CD1c-positive myeloid dendritic cell (primary cell): ENCODE data around the gene PITPNM3.
"Not testable (repeated sequence)": the region's sequence is repeated elsewhere in the genome, so short reads cannot be mapped to it uniquely, and the experiment has no call there.

Experiments
- DNase-seq: peaks from one replicate; pipeline ENCODE4 v3.0.0-alpha.2; 2016; ENCODE audit errors: extremely low spot score

Gene PITPNM3

DNA sequence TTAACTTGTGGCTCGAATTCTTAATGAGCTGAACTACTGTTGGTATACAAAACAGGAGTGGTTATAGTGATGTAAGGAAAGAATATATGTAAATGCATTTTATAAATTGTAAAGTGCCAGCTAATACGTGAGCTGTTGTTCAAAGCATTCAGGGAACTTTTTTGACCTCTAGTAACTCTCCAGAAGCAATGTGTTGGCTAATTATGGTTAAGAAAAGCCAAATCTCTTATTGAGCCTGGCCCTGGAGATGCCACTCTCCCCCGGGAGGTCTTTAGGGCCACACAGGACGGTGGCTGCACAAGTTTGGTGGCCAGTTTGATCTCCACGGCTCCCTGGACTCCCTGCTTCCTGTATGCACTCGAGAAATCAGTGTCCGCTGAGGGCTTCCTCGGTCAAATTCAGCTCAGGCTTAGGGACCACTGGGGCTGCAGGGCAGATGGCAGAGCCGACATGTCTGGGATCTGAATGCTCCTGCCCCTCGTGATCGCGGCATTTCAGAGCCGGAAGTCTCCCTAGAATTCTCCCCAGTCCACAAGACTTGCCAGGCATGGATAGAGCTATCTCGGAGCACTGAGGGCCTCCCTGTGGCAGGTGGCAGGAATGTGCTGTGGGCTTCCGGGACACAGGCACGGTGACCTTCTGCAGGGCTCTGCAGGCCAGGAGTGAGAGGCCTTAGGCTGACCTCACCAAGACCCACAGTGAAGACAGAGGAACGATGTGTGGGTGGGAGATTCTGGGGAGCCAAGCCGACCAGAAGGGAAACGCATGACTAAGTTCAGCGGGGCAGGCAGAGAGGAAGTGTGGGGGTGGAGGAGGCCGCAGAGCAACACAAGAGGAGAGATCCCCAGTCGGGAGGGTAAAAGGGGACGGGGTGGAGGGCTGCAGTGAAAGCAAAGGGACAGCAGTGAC lies 18.6 kb upstream of the PITPNM3 start:
- DNase-seq, result peak; percentile 94

DNA sequence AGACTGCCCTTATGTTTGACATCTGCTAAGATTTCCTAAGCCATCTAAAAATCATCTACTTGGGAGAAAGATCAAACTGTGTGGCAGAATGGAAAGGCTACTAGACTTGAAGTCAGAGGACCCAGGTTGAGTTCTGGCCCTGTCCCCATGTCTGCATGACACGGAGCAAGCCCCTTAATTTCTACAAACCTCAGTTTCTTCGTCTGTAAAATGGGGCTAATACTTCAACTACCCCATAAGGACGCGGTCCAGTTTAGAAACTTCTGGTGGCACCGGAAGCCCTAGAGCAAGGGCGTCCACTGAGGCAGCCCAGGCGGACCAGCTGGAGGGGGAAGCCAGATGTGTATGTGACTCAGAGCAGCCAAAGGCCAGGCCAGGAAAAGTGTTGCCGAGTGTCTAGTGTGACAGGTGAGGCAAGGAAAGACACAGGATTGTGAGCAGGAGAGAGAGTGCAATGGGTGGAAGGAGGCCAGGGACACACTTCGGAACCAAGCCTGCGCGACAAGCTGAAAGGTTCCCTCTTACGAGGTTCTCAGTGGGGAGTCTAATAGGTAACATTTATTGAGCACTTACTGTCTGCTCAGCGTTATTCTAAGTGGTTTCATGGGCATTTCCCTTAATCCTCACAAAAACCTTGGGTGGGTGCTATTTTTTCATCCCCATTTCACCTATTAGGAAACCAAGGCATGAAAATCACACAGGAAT lies 17.8 kb upstream of the PITPNM3 start:
- no peak for DNase-seq

DNA sequence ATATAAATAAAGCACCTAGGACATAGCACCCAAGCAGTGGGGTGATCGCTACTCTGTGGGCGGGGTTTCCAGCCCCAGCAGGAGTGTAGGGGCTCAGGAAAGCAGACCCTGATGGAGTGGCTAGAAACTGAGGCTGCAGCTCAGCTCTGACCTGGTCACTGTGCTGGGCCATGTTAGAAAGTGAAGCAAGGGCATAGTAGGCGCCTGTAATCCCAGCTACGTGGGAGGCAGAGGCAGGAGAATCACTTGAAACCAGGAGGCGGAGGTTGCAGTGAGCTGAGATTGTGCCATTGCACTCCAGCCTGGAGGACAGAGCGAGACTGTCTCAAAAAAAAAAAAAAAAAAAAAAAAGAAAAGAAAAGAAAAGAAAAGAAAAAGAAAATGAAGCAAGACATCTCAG lies 17.1 kb upstream of the PITPNM3 start:
- not testable (repeated sequence) for DNase-seq

DNA sequence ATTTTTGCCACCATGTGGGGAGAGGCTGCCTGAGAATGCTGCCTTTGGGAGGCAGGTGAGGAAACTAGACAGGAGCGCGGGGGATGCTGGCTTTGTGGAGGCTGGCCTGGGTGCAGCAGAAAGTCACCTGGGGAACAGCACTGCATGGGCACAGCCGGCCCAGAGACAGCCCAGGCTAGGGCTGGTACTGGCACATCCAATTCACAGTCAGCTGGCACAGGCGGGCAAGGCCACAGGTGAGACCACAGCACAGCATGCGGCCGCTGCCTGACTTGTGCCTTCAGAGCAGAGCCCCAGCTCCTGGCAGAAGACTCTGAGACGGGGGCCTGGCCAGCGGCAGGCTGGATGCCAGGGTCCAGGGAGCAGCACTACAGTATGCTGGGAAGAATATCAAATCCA lies 16.6 kb upstream of the PITPNM3 start:
- DNase-seq, result no peak

DNA sequence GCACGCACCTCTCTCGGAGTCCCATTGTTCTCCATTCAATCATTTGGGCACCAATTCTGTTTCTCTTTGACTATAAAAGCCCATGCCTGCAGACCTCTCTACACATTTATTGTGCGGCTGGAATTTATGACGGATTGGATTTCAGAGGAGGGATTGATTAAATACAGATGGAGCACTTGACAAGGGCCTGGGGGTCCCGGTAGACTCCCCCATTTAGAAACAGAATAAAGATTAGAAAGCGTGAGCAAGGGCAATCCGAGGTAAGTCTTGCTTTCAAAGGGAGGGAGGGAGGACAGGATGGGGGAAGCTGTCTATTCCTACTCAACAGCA lies 15.1 kb upstream of the PITPNM3 start:
- no peak for DNase-seq

DNA sequence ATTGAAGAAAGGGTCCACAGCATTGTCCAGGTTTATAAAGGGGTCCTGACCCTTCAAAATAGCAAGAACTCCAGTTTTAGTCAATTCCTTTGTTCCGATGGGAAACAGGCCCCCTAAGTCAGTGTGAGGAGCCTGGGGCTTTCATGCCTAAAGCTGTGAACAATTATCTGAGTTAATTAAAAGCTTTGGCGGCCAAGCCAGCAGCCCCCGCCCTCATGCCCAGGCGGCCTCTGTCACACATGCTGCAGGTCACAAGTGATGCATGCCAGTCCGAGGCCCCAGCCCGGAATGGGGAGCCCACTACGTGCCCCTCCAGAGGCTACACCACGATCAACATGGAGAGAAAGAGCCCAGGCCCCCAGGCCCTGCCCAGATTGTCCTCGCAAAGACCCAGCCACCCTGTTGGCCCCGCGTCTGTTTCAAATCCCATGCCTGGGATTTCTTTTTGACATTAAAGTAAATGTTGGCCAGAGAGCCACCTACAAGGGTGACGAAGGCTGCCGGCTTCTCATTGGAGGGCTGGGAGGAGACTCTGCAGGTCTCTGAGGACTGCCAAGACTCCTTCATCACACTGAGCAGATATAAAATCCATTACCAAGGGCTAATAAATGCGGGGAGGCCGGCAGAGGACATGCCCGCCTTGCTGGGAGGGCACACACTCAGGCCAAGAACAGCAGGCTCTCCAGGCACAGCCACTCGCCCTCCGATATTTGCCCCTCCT lies 14.5 kb upstream of the PITPNM3 start:
- no peak for DNase-seq

DNA sequence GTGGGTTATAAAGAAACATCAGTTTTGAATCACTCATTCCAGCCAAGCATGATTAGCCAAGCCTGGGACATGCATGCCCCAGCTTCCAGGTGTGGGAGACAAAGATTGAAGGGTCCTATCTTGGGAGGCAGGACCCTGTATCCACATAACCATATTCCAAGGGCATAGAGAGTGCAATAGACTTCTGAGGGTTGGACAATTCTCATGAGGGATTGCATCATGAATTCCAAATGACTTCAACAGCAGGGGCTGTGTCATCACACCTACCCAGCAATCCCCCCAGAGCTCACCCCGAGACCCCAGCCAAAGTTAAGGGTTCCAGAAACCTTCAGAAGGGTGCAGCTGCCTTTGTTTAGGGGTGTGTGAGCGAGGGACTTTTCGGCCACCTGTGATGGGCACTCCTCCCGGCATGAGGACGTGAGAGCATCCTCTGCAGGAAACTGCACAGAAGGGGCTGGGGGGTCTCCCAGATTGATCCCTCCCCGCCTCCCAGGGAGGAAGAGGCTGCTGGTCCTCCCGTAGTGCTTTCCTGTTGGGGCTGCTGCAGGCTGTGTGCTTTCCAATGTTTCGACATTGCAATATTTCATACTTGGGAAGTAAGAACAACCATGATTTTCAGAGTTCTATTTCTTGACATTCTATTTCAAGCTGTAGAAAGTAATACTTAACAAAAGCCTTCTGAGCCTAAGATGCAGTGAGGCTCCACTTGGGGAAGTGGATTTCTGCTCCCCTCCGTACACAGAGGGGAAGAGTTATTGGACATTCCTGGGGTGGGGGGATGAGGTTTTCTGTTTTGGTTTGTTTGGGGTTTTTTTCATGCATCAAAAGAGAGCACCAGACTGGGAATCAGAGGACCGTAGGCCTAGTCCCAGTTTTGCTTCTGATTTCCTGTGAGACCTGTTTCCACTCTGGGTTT lies 13.3 kb upstream of the PITPNM3 start:
- no peak for DNase-seq

DNA sequence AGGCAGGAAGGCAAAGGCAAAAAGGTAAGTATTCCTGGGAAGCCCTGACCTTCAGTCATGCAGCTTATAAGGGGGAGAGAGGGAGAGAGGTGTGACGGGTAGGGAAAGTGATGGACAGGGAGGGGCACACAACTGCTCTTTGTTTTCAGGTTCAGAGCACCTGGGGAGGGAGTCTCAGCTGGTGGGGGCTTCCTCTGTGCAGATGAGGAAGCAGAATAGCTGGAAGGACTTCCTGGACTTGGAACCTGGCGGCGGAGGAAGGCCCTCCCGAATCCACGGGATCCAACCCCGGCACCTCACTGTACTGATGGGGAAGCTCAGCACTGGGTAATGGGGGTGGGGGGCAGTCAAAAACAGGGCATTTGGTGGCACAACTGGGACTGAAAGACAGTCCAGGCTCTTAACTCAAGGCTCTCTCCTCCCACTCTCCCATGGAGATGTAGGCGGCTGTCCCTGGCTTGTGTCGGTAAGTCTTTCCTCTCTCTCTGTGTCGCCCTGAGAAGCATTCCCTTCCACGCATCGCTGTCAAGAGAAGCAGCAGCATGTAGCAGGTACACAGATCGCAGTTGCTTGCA lies 11.9 kb upstream of the PITPNM3 start:
- DNase-seq, result no peak

DNA sequence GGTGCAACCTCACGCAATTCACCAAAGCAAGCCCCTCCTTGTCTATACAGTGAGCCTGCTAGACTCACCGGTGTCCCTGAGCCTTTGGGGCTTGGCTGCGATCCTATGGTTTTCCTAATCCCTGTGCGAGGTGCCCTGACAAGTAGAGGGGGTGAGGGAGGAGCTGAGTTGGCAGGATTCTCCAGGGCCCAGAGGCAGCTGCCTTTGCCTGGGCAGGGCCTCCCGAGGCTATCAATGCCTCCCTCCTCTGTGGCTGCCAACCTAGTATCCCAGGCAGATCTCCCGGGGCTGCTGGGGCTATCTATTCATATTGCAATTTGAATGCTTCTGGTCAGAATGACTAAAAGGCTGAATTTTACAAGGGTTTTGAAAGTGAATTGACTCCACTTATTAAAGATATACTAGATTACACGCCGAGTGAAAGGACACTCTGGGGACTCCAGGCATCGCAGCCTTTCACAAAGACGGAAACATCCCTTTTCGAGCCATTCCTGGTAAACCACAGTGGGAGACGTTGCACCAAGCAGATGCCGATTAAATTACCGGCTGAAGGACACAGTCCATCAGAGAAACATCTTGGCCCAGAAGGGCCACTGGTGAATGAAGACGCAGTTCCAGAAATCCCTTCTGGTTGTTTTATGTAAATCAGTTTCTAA lies 11.3 kb upstream of the PITPNM3 start:
- DNase-seq, result no peak

DNA sequence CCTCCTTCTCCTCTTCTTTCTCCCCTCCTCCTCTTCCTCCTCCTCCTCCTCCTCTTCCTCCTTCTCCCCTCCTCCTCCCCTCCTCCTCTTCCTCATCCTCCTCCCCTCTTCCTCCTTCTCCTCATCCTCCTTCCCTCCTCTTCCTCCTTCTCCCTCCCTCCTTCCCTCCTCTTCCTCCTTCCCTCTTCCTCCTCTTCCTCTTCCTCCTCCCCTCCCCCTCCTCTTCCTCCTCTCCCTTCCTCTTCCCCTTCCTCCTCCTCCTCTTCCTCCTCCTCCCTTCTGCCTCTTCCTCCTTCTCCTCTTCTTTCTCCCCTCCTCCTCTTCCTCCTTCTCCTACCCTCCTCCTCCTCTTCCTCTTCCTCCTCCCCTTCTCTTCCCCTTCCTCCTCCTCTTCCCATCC lies 5.1 kb upstream of the PITPNM3 start:
- DNase-seq, result no peak

DNA sequence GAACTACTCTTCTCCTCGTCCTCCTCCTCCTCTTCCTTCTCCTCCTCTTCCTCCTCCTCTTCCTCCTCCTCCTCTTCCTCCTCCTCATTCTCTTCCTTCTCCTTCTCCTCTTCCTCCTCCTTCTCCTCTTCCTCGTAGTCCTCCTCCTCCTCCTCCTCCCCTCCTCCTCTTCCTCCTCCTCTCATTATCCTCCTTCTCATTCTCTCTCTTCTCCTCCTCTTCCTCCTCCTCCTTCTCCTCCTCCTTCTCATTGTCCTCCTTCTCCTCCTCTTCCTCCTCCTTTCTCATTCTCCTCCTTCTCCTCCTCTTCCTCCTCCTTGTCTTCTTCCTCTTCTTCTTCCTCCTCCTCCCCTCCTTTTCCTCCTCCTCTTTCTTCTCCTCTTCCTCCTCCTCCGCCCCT lies 4.1 kb upstream of the PITPNM3 start:
- DNase-seq, result no peak

DNA sequence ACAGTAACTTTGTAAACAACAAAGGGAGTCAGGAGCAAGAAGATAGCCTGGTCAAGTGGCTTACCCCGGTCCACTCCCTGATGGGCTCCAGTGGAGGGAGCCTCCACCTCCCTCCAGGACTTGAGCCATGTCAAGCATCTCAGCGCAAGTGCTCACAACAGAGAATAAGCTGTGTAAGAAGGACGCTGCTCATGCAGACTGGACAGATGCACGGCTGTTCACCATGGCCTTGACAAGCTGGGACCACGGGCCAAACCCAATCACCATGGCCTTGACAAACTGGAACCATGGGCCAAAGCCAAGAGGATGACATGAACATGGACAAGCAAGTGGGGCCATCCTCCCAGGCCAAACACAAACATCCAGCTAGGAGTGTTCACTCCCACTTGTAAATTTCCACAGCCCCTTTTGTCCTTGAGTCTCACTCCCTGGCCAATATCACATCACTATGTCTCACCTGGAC lies 3.4 kb upstream of the PITPNM3 start:
- DNase-seq, result no peak

DNA sequence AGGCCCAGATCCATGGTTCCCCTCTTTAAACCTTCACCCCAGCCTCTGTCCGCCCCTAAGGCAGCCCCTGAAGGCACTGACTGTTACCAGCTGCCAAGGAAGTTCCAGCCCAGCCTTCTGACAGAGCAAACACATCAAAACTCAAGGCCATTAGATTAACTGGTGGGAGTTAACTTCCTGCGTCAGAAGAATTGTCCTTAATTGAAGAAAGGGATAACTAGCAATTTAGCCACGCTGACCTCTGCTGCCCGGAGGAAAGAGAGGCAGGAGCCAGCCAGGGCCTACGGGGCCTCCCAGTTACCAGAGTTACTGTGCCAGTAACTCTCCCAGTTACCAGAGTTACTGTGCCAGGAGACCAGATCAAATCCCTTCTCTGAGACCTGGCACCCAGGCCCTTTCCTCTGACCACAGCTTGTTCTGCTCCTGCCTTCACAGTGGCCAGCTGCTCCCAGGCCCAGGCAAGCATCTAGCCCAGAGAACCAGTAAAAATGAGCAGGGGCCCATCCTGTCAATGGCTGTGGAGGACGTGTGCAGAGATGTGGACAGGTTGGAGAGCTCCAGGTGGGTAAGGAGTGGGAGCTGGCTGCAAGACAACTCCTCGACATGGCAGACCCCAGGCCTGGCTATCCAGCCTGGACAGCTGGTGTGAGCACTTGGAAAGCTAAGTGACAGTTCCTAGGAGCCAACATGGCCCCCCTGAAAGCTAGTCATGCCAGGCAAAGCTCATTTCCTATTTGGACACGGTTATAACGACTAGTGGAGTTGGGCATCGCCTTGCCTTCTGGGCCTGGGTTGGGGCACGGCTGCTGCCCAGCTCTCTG lies 2.8 kb upstream of the PITPNM3 start:
- no peak for DNase-seq

DNA sequence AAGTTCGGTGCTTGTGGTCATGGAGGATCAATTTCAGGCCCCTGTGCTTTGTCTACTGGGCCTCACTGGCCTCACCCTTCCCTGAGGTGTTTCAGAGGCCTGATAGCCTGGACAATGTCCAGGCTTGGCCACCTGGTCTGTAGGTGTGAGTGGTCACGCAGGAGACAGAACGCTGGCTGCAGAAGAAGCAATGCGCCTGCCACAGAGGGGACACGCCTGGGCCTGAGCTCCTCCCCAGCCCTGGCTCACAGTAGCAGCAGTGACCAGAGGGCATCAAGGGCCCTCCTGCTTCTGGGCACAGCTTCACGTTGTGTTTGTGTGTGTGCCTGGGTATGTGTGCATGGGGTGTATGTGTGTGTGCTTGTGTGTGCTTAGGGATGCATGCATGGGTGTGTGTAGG lies 1.9 kb upstream of the PITPNM3 start:
- no peak for DNase-seq

DNA sequence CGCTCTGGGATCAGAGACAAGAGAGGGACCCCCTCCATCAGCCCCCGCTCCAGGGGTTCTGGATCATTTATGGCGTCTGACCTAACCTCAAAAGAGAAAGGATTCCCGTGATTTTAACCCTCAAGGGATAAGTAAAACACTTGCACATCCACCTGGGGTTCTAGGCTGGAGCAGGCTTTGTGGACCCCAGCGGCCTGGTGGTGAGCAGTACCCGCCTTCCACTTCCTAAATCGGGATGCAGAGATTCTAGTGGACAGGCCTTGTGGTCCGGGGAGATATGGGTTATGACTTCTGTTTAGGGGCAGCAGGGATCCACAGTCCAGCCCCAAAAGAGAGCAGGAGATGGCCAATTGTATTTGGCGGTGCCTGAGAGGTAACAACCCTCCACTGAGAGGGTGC lies 684 bp upstream of the PITPNM3 start:
- no peak for DNase-seq

DNA sequence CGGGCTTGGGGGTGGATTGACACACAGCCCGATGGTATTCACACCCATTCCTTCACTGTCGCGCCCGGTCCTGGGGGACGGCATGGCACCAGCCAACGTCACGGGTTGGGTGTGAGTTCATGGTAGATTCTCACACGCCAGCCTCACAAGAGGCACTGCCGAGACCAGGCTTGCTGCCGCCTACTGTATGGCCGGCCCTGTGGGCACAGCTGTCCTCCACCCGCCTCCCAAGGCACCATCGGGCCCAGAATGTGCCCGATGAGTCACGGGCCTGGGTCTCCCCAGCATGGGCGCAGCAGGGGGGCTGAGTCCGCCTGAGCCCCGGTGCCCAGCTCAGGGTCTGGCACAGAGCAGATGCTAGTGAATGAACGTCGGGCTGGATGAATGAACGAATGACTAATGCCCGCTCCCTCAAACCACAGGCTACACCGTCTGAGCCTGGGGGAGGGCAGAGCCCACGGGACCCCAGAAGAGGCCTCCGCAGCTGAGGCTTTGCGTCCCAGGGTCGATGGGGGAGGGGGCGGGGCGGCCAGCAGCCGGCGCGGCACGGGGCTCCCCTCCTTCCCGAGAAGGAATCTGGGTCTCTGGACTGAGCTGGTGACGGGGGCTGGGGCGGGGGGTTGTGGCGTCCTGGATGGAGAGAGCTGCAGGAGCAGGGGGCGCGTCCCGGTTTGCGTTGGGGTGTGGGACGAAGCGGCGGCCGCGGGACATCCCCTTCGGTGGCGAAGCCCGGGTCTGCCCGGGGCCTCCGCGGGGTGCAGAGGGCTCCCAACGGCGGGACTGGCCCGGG lies 829 bp downstream of the PITPNM3 start:
- DNase-seq, result peak; percentile 46

DNA sequence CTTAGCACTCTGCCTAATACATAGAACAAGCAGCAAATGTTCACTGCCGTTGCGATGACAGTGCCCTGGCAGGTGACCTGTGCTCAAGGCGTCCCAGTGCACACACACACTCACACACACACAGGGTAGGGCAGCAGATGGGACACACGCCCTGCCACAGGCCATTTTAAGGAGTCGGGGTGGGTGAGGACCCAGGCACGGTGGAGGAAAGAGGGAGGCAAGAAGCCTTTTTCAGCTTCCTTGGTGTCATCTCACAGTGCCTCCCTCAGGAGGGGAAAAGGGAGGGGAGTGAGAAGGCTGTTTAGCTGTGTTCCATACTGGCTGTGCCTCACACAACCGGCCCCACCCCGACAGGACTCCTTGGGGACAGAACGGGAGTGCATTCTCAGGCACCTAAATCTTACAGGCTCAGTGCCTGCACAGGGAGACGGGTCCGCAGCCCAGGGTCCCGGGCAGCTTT lies 1.5 kb downstream of the PITPNM3 start:
- no peak for DNase-seq

DNA sequence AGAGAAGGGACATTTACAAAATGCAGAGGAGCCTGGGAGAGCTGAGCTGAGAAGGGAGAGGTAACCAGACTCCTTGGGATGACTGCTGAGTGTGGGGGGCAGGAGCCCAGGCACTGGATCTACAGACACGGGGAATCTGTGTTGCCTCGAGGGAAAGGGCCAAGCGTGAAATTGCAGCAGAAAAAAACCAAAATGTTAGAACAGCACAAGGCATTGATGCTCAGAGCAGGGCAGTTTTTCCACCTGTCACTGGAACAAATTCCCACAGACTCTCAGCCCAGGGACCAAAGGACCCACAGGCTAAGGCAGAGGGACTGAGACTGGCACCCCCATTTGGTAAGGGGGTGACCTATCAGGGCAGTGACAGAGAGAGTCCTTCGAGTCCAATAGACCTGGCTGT lies 2.0 kb downstream of the PITPNM3 start:
- DNase-seq, result no peak
